MM.1S (cell line): Measurements from ENCODE around the gene ASCL2.

Source experiments
- DNase-seq: peaks from one replicate; pipeline ENCODE4 v3.0.0-alpha.2; 2015
- H2AFZ ChIP-seq: fragments of 300-600 bp; sonication (generic); 2 replicates; pipeline ENCODE4 v1.6.0; 2016; ENCODE audit warnings: antibody characterized with exemption, low read length
- H3F3A ChIP-seq: fragments of 300-600 bp; sonication (generic); 2 replicates; pipeline ENCODE4 v1.6.1; 2016; ENCODE audit warnings: mild to moderate bottlenecking, antibody characterized with exemption, low read length, moderate library complexity, mixed read lengths; ENCODE audit not compliant: insufficient read depth
- H3K27ac ChIP-seq: fragments of 300-600 bp; sonication (generic); 2 replicates; pipeline ENCODE4 v1.5.1; 2016; ENCODE audit warnings: mild to moderate bottlenecking, low read length
- H3K27me3 ChIP-seq: fragments of 300-600 bp; sonication (generic); replicated peaks from 2 replicates; pipeline ENCODE4 v1.6.0; 2016; ENCODE audit warnings: low read length; ENCODE audit not compliant: insufficient read depth
- H3K36me3 ChIP-seq: fragments of 300-600 bp; sonication (generic); replicated peaks from 2 replicates; pipeline ENCODE4 v1.6.1; 2016; ENCODE audit warnings: mild to moderate bottlenecking, low read length, mixed read lengths; ENCODE audit not compliant: insufficient read depth
- H3K4me1 ChIP-seq: fragments of 300-600 bp; sonication (generic); 2 replicates; pipeline ENCODE4 v1.6.1; 2016; ENCODE audit warnings: low read length, mixed read lengths
- H3K4me2 ChIP-seq: fragments of 300-600 bp; sonication (generic); 2 replicates; pipeline ENCODE4 v1.6.0; 2016; ENCODE audit warnings: low read depth, low read length
- H3K4me3 ChIP-seq: fragments of 300-600 bp; sonication (generic); 2 replicates; pipeline ENCODE4 v1.5.1; 2016; ENCODE audit warnings: low read length, mixed read lengths
- H3K79me2 ChIP-seq: fragments of 300-600 bp; sonication (generic); 2 replicates; pipeline ENCODE4 v1.6.1; 2016; ENCODE audit warnings: mixed run types, low read length, mixed read lengths
- H3K9ac ChIP-seq: fragments of 300-600 bp; sonication (generic); 2 replicates; pipeline ENCODE4 v1.6.1; 2016; ENCODE audit warnings: low read length, mixed read lengths
- H3K9me2 ChIP-seq: fragments of 300-600 bp; sonication (generic); replicated peaks from 2 replicates; pipeline ENCODE4 v1.6.1; 2016; ENCODE audit warnings: mild to moderate bottlenecking, low read length, mixed read lengths; ENCODE audit not compliant: insufficient read depth
- H3K9me3 ChIP-seq: fragments of 300-600 bp; sonication (generic); replicated peaks from 2 replicates; pipeline ENCODE4 v1.6.1; 2016; ENCODE audit warnings: mild to moderate bottlenecking, low read length, mixed read lengths; ENCODE audit not compliant: insufficient read depth
- H4K20me1 ChIP-seq: fragments of 300-600 bp; sonication (generic); 2 replicates; pipeline ENCODE4 v1.6.1; 2016; ENCODE audit warnings: mild to moderate bottlenecking, low read length, moderate library complexity, mixed read lengths; ENCODE audit not compliant: insufficient read depth
- CTCF ChIP-seq: fragments of 300-600 bp; sonication (generic); IDR thresholded peaks from 2 replicates; pipeline ENCODE4 v1.5.1; 2016; ENCODE audit warnings: antibody characterized with exemption, low read length, mixed read lengths
- EZH2 ChIP-seq: fragments of 300-600 bp; sonication (generic); optimal IDR thresholded peaks from 2 replicates; pipeline ENCODE3; 2017; ENCODE audit warnings: low read depth, mild to moderate bottlenecking, antibody characterized with exemption, low read length, mixed read lengths
- EZH2phosphoT487 ChIP-seq: fragments of 300-600 bp; sonication (generic); IDR thresholded peaks from 2 replicates; pipeline ENCODE4 v1.6.1; 2018; ENCODE audit warnings: antibody characterized with exemption, low read length

The ASCL2 gene

GRCh38 chr11:2309251-2310072 lies 39.1 kb upstream of the ASCL2 start:
- TF ChIP-seq EZH2 (no peak), CTCF (no peak), EZH2phosphoT487 (no peak)
- Histone ChIP-seq H3K79me2 (no peaks in the 10 kb centered on the region), H4K20me1 (no peaks in the 10 kb centered on the region), H3K9ac (no peak overlapping the region), H2AFZ (no peak overlapping the region), H3K4me2 (no peak overlapping the region), H3F3A (no peaks in the 10 kb centered on the region), H3K9me3 (no peaks in the 10 kb centered on the region), H3K9me2 (no peaks in the 10 kb centered on the region), H3K27me3 (peaks cover 67% of the 10 kb centered on the region), H3K4me3 (no peak overlapping the region), H3K36me3 (no peaks in the 10 kb centered on the region), H3K4me1 (peaks cover 10% of the 10 kb centered on the region), H3K27ac (no peak overlapping the region)
- DNase-seq: no peak

DNA sequence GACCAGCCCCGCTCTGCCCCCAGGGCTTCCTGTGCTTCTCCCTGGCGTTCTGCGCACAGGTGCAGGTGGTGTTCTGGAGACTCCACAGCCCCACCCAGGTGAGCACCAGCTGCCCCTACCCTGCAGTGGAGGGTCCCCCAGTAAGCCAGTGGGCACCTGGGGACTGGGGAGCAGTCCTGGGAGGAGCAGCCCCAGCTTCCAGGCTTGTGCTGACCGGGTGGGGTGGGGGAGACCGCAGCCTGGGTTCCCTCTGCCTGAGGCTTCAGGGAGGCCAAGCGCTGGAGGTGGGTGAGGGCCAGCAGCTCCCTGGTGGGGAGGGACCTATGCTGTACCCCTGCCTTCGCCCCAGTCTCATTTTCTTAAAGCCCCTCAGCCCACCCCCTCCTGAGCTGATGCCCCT lies 38.3 kb upstream of the ASCL2 start:
- Histone ChIP-seq H4K20me1 (no peaks in the 10 kb centered on the region), H3K27me3 (peaks cover 61% of the 10 kb centered on the region), H3K4me1 (peaks cover 10% of the 10 kb centered on the region), H3K36me3 (no peaks in the 10 kb centered on the region), H3K9ac (no peak overlapping the region), H3K79me2 (no peaks in the 10 kb centered on the region), H3K9me2 (no peaks in the 10 kb centered on the region), H3F3A (no peaks in the 10 kb centered on the region), H2AFZ (no peak overlapping the region), H3K4me3 (no peak overlapping the region), H3K27ac (no peak overlapping the region), H3K4me2 (no peak overlapping the region), H3K9me3 (no peaks in the 10 kb centered on the region)
- no peak for DNase-seq
- TF ChIP-seq EZH2 (no peak), CTCF (no peak), EZH2phosphoT487 (no peak)

DNA sequence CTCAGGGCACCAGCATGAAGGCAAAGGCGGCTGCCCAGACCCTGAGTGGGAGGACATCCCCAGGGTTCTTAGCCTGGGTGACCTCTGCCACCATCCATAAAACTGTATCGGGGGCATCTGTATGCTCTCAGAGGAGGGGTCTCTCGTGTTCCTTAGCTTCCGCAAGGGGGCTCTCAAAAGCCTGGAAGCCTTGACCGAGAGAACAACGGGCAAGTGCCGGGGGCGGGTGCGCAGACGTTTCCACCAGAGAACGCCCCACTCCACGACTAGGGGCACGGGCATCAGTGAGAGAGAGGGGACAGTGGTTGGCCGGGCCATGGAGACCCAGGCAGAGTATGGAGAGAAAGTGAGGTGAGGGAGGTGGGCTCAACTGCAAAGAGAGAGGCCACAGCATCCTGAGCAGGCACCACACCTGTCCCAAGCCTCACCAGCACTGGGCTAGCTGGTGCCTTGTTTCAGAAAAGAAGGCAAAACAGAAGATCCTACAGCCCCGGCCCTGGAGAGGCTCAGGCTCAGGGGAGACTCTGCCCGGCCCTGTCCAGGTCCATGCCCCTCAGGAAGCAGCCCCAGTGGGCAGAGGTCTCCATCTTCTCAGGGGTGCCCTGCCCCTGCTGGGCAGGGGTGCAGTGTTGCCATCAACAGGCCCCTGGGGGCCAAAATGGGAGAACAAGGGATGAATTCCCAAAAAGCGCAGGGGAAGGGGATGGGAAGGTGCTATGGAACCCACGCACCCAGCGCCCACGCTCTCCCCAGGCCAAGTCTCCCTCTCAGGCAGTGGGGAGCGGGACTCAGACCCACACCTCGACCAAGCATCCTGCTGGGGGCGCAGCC lies 37.3 kb upstream of the ASCL2 start:
- H3K4me2 ChIP-seq: no peak overlapping the region
- no peak overlapping the region for H3K27ac ChIP-seq

More for the DNA sequence above, 37.3 kb upstream of the ASCL2 start:
- Histone ChIP-seq H3K9me2 (no peaks in the 10 kb centered on the region), H3K27me3 (peaks cover 61% of the 10 kb centered on the region), H3K4me1 (peaks cover 10% of the 10 kb centered on the region), H3K36me3 (no peaks in the 10 kb centered on the region), H3K4me3 (no peak overlapping the region), H3K79me2 (no peaks in the 10 kb centered on the region), H4K20me1 (no peaks in the 10 kb centered on the region), H3F3A (no peaks in the 10 kb centered on the region), H3K9me3 (no peaks in the 10 kb centered on the region), H3K9ac (no peak overlapping the region), H2AFZ (no peak overlapping the region)
- no peak for DNase-seq
- no peak for TF ChIP-seq EZH2
- no peak for TF ChIP-seq EZH2phosphoT487
- TF ChIP-seq CTCF: no peak
